Esophagus muscularis mucosa (tissue), 3 donors: ENCODE data around the gene PRKCD.

Experiments used
- POLR2A ChIP-seq: fragments of 450-650 bp; IDR thresholded peaks from one replicate; pipeline ENCODE4 v1.6.1; 2017; ENCODE audit warnings: antibody characterized with exemption, moderate library complexity, mild to moderate bottlenecking, low read depth
- TF ChIP-seq, protein P1 (sequence below), 3 experiments: fragments of 200-600 bp in 2 of 3; fragments of 450-650 bp in 1 of 3; sonication (generic) in 2 of 3; IDR thresholded peaks; one replicate each; pipeline ENCODE4 v1.5.1; 2017 to 2019; ENCODE audit warnings: antibody characterized with exemption in 3 of 3, mild to moderate bottlenecking in 2 of 3, moderate library complexity in 1 of 3

DNA sequence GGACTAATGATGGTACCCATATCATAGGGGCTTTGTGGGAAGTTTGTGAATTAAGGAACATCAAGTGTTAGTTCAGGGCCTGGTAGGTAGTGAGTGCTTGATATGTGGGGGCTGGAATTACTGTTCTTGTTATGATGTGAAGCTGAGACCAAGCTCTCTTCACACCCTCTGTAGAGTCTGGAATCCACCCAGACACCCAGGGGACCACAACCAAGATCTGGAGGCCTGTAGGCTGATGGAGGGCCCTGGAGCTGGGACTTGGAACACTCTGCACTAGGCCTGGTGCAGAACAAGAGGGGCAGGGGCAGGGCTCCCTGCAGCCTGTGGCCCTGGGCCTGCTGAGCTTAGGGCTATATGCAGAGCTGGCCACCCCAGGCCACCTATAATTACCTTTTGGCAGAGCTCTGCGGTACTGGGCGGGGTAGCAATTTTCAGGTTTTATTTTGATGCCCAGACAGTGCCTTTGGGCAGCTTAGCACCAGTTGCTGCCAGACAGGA lies 13.1 kb upstream of the PRKCD start:
- TF ChIP-seq POLR2A: no peak
- TF ChIP-seq, protein P1, sequence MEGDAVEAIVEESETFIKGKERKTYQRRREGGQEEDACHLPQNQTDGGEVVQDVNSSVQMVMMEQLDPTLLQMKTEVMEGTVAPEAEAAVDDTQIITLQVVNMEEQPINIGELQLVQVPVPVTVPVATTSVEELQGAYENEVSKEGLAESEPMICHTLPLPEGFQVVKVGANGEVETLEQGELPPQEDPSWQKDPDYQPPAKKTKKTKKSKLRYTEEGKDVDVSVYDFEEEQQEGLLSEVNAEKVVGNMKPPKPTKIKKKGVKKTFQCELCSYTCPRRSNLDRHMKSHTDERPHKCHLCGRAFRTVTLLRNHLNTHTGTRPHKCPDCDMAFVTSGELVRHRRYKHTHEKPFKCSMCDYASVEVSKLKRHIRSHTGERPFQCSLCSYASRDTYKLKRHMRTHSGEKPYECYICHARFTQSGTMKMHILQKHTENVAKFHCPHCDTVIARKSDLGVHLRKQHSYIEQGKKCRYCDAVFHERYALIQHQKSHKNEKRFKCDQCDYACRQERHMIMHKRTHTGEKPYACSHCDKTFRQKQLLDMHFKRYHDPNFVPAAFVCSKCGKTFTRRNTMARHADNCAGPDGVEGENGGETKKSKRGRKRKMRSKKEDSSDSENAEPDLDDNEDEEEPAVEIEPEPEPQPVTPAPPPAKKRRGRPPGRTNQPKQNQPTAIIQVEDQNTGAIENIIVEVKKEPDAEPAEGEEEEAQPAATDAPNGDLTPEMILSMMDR (IDR thresholded peaks at IDR 0.05): no peak
